ENCODE data around the gene DNAH2.
"Not testable (repeated sequence)": the region's sequence is repeated elsewhere in the genome, so short reads cannot be mapped to it uniquely, and the experiment has no call there.

The DNAH2 gene

GRCh38 chr17:7792611-7793010, 75.1 kb downstream of the DNAH2 start:
- DNase-seq (ENCODE audit: insufficient read length, low spot score), result no peak
- no peak for FAIRE-seq
- no peak for TF ChIP-seq POLR2A (IDR thresholded peaks at IDR 0.05; ENCODE audit: low read depth, low read length)

GRCh38 chr17:7794075-7794663, 76.6 kb downstream of the DNAH2 start:
- DNase-seq (ENCODE audit: insufficient read length, low spot score), result no peak
- TF ChIP-seq POLR2A (IDR thresholded peaks at IDR 0.05; ENCODE audit: low read depth, low read length), result no peak
- FAIRE-seq, result no peak

GRCh38 chr17:7797976-7798375, 80.4 kb downstream of the DNAH2 start:
- FAIRE-seq (no peak), DNase-seq (ENCODE audit: insufficient read length, low spot score) (no peak)
- no peak for TF ChIP-seq POLR2A (IDR thresholded peaks at IDR 0.05; ENCODE audit: low read depth, low read length)

GRCh38 chr17:7798839-7799238, 81.3 kb downstream of the DNAH2 start:
- no peak for TF ChIP-seq POLR2A (IDR thresholded peaks at IDR 0.05; ENCODE audit: low read depth, low read length)
- FAIRE-seq (no peak), DNase-seq (ENCODE audit: insufficient read length, low spot score) (no peak)

GRCh38 chr17:7803981-7804380, 86.4 kb downstream of the DNAH2 start:
- DNase-seq (ENCODE audit: insufficient read length, low spot score) (no peak), FAIRE-seq (no peak)
- TF ChIP-seq POLR2A (IDR thresholded peaks at IDR 0.05; ENCODE audit: low read depth, low read length), result no peak

GRCh38 chr17:7806587-7806986, 89.0 kb downstream of the DNAH2 start:
- no peak for FAIRE-seq
- no peak for TF ChIP-seq POLR2A (IDR thresholded peaks at IDR 0.05; ENCODE audit: low read depth, low read length)
- no peak for DNase-seq (ENCODE audit: insufficient read length, low spot score)

GRCh38 chr17:7807206-7807605, 89.7 kb downstream of the DNAH2 start:
- DNase-seq (ENCODE audit: insufficient read length, low spot score), result no peak
- no peak for TF ChIP-seq POLR2A (IDR thresholded peaks at IDR 0.05; ENCODE audit: low read depth, low read length)
- no peak for FAIRE-seq

GRCh38 chr17:7809086-7809790, 91.7 kb downstream of the DNAH2 start:
- FAIRE-seq, result no peak
- TF ChIP-seq POLR2A (IDR thresholded peaks at IDR 0.05; ENCODE audit: low read depth, low read length), result no peak
- no peak for DNase-seq (ENCODE audit: insufficient read length, low spot score)

- not testable (repeated sequence) for FAIRE-seq; DNase-seq (ENCODE audit: insufficient read length, low spot score)
Observed at GRCh38 chr17:7809791-7810343, 92.3 kb downstream of the DNAH2 start.

GRCh38 chr17:7811251-7811650, 93.7 kb downstream of the DNAH2 start:
- TF ChIP-seq POLR2A (IDR thresholded peaks at IDR 0.05; ENCODE audit: low read depth, low read length), result no peak
- FAIRE-seq (no peak), DNase-seq (ENCODE audit: insufficient read length, low spot score) (no peak)

- DNase-seq (ENCODE audit: insufficient read length, low spot score), result no peak
- TF ChIP-seq POLR2A (IDR thresholded peaks at IDR 0.05; ENCODE audit: low read depth, low read length), result no peak
- FAIRE-seq, result no peak
Observed at GRCh38 chr17:7814969-7815368, 97.4 kb downstream of the DNAH2 start.

- TF ChIP-seq POLR2A (IDR thresholded peaks at IDR 0.05; ENCODE audit: low read depth, low read length), result no peak
- DNase-seq (ENCODE audit: insufficient read length, low spot score) (no peak), FAIRE-seq (no peak)
Observed at GRCh38 chr17:7816926-7817642, 99.5 kb downstream of the DNAH2 start.

GRCh38 chr17:7817643-7817964, 100.1 kb downstream of the DNAH2 start:
- FAIRE-seq (no peak), DNase-seq (ENCODE audit: insufficient read length, low spot score) (no peak)
- TF ChIP-seq POLR2A (IDR thresholded peaks at IDR 0.05; ENCODE audit: low read depth, low read length), result no peak

- no peak for TF ChIP-seq POLR2A (IDR thresholded peaks at IDR 0.05; ENCODE audit: low read depth, low read length)
- DNase-seq (ENCODE audit: insufficient read length, low spot score) (no peak), FAIRE-seq (no peak)
Observed at GRCh38 chr17:7818026-7818425, 100.5 kb downstream of the DNAH2 start.

Measured in H54 (cell line).